ENCODE measurements around the gene GCH1. TPM values are rescaled to one million over a fixed set of nuclear protein-coding genes. Genes with fewer than 3 reads are reported as not detected.

Gene GCH1
- total RNA-seq, 4 donors from 2014 or later: 24.3 to 43.4 (median 28.3) TPM

- Histone ChIP-seq H3K36me3 (no peaks in the 10 kb centered on the region), H3K4me1 (peaks cover 0 to 15% (median 8%) of the 10 kb centered on the region in 4 donors), H3K27me3 (no peaks in the 10 kb centered on the region), H3K27ac (peak overlapping the region; percentile 76 to 84 (median 78)), H3K4me3 (peak overlapping the region in 1 of 4 donors; percentile 39), H3K9me3 (no peaks in the 10 kb centered on the region)
- DNase-seq: no peak
- WGBS, 2 donors (ENCODE audit: low coverage in 1 of 2): 58 to 68% methylated on average over 3 to 6 of the region's 6 CpGs
- in situ Hi-C loops (cut with MboI; ENCODE audit: low pct_ligation_motif_present in 1 of 4, low pct_unique_long_range_greater_than_20kb in 1 of 4, low sequenced_read_pairs in 3 of 4): no loop called here
- TF ChIP-seq POLR2AphosphoS5 (IDR thresholded peaks at IDR 0.05) (no peak), EP300 (IDR thresholded peaks at IDR 0.05; ENCODE audit: low read depth) (no peak), CTCF (IDR thresholded peaks at IDR 0.05) (no peak)
- intact Hi-C loops (cut with DNase I; ENCODE audit: low total_unique reads): no loop called here
Measured at GRCh38 chr14:54882521-54882920, 20.1 kb downstream of the GCH1 start.

- Histone ChIP-seq H3K4me1 (peaks cover 0 to 21% (median 10%) of the 10 kb centered on the region in 4 donors), H3K9me3 (no peaks in the 10 kb centered on the region), H3K27me3 (no peaks in the 10 kb centered on the region), H3K36me3 (no peaks in the 10 kb centered on the region), H3K4me3 (peak overlapping the region; percentile 2 to 48 (median 34)), H3K27ac (peak overlapping the region; percentile 76 to 84 (median 78))
- in situ Hi-C loops (cut with MboI; ENCODE audit: low pct_ligation_motif_present in 1 of 4, low pct_unique_long_range_greater_than_20kb in 1 of 4, low sequenced_read_pairs in 3 of 4) (no loop called here), intact Hi-C loops (cut with DNase I; ENCODE audit: low total_unique reads) (no loop called here)
- WGBS, 2 donors (ENCODE audit: low coverage in 1 of 2): 9 to 10% methylated on average over 5 of the region's 5 CpGs
- no peak for DNase-seq
- TF ChIP-seq POLR2AphosphoS5 (IDR thresholded peaks at IDR 0.05): peak in 1 of 3 donors; percentile 19
- no peak for TF ChIP-seq CTCF (IDR thresholded peaks at IDR 0.05)
Measured at GRCh38 chr14:54881761-54882401, 20.7 kb downstream of the GCH1 start.

- peaks cover 0 to 27% (median 12%) of the 10 kb centered on the region in 4 donors for H3K4me1 ChIP-seq
- WGBS, 2 donors (ENCODE audit: low coverage in 1 of 2): 7 to 18% methylated on average over 6 of the region's 6 CpGs
- no peaks in the 10 kb centered on the region for H3K27me3 ChIP-seq
- peak overlapping the region; percentile 76 to 84 (median 78) for H3K27ac ChIP-seq
- intact Hi-C loops (cut with DNase I; ENCODE audit: low total_unique reads) (no loop called here), in situ Hi-C loops (cut with MboI; ENCODE audit: low pct_ligation_motif_present in 1 of 4, low pct_unique_long_range_greater_than_20kb in 1 of 4, low sequenced_read_pairs in 3 of 4) (no loop called here)
- TF ChIP-seq POLR2A (IDR thresholded peaks at IDR 0.05) (no peak), POLR2AphosphoS5 (IDR thresholded peaks at IDR 0.05) (no peak), EP300 (IDR thresholded peaks at IDR 0.05; ENCODE audit: low read depth) (no peak), CTCF (IDR thresholded peaks at IDR 0.05) (no peak)
- peak overlapping the region; percentile 2 to 48 (median 34) for H3K4me3 ChIP-seq
- H3K36me3 ChIP-seq: no peaks in the 10 kb centered on the region
- DNase-seq: no peak
- no peaks in the 10 kb centered on the region for H3K9me3 ChIP-seq
Measured at GRCh38 chr14:54881235-54881760, 21.3 kb downstream of the GCH1 start.

GRCh38 chr14:54877703-54878021 is 25.0 kb downstream of the GCH1 start:
- WGBS, 2 donors (ENCODE audit: low coverage in 1 of 2): 52 to 60% methylated on average over 1 to 3 of the region's 3 CpGs
- no peak for DNase-seq
- Histone ChIP-seq H3K9me3 (no peaks in the 10 kb centered on the region), H3K27ac (peak overlapping the region; percentile 49 to 76 (median 56)), H3K4me1 (peaks cover 0 to 26% (median 12%) of the 10 kb centered on the region in 4 donors), H3K4me3 (no peak overlapping the region), H3K36me3 (no peaks in the 10 kb centered on the region), H3K27me3 (no peaks in the 10 kb centered on the region)
- intact Hi-C loops (cut with DNase I; ENCODE audit: low total_unique reads) (no loop called here), in situ Hi-C loops (cut with MboI; ENCODE audit: low pct_ligation_motif_present in 1 of 4, low pct_unique_long_range_greater_than_20kb in 1 of 4, low sequenced_read_pairs in 3 of 4) (no loop called here)
- TF ChIP-seq EP300 (IDR thresholded peaks at IDR 0.05; ENCODE audit: low read depth) (no peak), CTCF (IDR thresholded peaks at IDR 0.05) (no peak), POLR2AphosphoS5 (IDR thresholded peaks at IDR 0.05) (no peak), POLR2A (IDR thresholded peaks at IDR 0.05) (no peak)

Measured in transverse colon (tissue), 4 donors.